Superior temporal gyrus (tissue), 1 donor: ENCODE measurements around the gene GGA2.
"Not testable (repeated sequence)": the region's sequence is repeated elsewhere in the genome, so short reads cannot be mapped to it uniquely, and the experiment has no call there.

ENCODE experiments used
- DNase-seq: peaks from one replicate; pipeline ENCODE4 v3.0.0-alpha.2; 2016; ENCODE audit errors: extremely low spot score

Gene GGA2

DNA sequence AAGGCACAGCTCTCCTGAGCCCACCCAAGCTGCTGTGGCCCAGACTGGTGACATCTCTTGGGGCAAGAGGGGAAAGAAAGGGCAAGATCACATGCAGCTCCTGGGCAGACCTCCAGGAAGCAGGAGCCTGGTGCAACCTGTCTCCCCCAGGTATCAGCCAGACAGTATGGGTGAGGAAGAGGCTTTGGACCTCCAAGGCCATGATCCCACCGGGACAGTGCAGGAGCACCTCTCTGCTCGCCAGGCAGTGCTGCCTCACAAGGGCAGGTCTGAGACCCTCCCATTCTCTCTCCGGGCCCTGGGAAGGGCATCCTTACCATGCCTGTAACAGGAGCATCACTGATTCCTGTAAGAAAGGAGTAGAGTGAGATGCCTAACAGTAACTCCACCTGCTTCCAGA lies 31.7 kb downstream of the GGA2 start:
- no peak for DNase-seq

DNA sequence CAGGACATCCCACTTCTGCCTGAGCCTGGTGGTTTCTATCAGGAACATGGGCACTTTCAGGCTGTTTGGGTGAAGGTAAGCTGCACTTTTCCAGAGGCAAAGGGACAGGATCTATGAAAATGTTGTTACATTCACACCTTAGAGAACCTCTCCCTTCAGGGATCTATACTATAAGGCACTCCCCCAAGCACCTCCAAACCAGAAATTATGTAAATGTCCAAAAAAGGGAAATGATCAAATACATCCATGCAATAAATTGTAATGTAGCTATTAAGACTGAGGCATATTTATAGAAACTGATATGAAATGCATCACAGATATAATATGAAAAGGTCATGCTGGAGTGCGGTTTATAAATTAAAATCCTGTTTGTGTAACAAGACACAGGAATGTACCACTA lies 34.0 kb downstream of the GGA2 start:
- DNase-seq, result no peak

DNA sequence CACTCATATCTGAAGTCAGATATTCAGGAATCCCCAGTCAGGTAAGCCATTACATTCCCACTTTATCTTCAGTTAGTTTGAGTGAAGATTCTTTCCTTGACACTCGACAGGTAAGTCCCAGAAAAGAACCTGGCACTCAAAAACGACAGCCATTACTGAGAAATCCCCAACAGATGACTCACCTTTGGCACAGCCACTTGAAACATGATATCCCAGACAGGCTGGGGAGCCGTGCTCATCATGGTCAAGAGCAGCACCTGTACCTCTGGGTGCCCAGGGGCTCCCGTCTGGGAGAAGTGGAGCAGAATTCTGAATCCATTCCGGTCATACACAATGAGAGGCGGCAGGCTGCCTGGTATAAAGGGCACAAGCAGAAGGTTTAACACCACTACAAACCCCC lies 40.5 kb downstream of the GGA2 start:
- DNase-seq, result no peak

DNA sequence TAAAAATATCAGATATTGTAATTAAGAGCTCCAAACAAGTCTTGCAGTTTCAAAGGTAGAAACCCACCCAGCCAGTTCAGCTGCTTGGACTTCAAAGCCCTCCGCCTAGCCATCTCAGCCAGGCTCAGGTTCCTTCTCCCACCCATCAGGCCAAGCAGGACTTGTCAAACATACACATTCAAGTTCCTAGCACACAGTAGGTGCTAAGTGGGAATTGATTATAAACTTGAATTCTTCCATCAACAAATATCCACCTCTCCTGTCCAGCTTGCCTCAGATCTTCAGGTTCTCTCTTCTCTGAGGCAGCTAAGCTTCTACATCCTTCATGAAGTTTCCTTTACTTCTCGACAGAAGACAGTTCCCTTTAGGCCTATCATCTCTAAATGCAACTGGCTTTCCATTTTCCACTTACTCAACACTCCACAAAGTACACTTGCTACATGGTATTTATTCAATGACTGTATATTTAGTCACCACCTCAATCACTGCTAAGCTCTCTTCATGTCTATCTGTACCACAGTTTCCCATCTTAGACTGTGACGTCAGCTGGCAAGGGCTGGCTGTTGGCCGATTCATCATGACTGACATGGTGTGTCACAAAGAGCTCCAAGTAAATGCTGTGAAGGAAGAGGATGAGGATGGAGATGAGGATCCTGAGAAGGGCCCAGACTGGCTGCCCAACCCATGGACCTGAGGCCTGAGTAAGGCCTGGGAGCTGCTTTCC lies 44.0 kb downstream of the GGA2 start:
- DNase-seq, result no peak

DNA sequence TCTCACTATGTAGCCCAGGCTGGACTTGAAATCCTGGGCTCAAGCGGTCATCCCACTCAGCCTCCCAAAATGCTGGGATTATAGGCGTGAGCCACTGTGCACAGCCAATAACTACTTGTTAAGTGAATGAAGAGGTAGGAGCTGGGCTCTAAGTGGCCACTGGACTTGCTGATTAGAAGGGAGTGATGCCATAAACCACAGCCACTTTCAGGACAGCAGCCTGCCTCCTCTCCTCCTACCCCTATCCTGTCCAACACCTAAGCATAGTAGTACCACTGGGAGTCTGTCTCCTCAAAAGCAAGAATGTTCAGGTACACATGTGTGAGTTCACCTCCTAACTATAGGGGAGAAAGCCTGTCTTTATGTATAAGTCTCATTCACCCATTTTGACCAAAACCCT lies 45.1 kb downstream of the GGA2 start:
- DNase-seq, result no peak

DNA sequence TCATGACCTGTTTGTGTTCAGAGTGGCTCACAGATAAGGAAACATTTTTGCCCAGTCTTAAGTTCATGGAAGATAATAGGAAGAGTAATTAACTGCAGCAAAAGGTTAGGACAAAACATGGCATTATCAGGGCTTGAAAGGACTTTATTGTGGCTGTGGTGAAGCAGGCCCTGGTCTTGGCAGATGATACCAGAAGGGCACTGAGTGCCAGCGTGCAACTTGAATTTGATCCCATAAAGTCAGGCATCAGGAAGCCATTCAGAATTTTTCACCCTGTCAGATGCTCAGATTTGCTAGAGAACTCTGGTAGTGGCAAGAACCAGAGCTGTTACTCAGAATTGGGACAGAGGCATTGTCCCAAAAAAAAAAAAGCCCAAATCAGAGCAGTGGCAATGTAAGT lies 46.1 kb downstream of the GGA2 start:
- DNase-seq, result peak; percentile 81

DNA sequence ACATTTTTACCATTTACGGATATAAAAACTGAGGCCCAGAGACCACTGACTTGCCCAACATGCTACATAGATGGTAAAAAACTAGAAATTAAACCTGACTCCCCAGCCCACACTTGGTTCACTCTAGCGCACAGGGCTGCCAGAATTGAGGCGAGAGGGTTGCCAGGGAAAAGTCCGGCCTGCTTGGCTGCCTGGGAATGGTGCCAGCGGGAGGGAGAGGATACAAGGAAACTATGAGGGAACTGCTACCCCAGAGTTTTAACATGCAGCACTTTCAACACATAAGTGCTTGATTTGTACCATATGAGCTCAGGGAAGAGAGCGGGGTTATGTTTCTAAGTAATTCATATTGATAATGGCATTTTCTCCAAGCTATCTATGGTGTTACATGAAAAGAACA lies 47.3 kb downstream of the GGA2 start:
- peak; percentile 58 for DNase-seq

DNA sequence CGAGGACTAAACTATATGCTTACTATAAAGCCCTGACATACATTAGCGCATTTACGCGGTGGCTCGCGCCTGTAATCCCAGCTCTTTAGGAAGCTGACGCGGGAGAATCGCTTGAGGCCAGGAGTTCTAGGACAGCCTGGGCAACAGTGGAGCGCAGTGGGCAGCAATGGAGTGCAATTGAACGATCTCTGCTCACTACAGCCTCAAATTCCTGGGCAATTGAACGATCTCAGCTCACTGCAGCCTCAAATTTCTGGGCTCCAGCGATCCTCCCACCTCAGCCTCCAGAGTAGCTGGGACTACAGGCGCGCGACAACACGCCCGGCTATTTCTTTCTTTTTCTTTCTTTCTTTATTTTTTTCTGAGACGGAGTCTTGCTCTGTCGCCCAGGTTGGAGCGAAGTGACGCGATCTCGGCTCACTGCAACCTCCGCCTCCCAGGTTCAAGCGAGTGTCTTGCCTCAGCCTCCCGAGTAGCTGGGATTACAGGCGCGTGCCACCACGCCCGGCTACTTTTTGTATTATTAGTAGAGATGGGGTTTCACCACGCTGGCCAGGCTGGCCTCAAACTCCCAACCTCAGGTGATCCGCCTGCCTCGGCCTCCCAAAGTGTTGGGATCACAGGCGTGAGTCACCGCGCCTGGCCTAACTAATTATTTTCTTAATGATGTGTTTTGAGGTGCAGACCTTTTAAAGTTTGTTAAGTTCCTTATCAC lies 56.8 kb downstream of the GGA2 start:
- DNase-seq, result no peak

DNA sequence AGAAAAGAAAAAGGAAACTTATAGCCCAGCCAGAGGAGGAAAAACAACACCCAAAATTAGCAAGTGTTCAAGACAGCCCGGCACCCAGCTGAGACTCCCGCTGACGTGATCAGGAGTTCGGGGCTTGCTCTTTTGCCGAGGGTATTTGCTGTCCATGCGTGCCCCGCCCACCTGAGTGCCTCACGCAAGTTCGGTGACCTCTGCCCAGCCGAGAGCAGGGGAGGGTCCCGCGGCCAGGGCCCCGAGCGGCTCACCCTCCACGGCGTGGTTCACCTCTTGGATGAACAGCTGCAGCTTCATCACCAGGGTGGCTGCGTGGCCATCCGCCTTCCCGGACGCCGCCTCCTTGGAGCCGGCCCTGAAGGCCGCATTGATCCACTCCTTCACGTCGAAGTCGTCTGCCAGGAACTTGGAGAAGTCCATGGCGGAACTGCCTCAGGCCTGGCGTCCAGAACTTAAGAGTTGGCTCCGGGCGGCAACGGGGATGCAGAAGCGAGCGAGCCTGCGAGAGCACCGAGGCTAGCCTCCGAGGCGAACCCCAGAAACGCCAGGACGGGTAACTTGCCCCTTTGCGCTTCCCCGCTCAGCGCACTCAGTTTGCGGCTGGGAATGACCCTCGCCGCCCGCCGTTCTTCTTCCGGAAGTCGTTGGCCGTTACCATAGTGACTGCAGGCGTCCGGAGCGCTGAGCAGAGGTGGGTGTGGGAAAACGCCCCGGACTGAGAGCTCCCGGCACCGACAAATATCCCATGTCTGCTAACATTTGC lies 57.5 kb downstream of the GGA2 start, which contains the start of gene COG7:
TSS of gene COG7 (minus strand) at position 618 of the 766 bp plus-strand sequence. CDS start at position 423, 195 bp downstream.
- DNase-seq, result peak; percentile 86

DNA sequence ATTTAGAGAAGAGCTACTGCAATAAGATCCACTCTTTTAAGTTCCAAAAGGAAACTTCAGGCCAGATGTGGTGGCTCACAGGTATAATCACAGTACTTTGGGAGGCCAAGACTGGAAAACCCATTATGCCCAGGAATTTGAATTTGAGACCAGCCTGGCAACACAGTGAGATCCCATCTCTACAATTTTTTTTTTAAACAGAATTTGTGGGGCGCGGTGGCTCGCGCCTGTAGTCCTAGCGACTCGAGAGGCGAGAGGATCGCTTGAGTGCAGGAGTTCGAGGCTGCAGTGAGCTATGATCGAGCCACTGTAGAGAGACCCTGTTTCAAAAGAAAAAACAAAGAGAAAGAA lies 58.1 kb downstream of the GGA2 start:
- no peak for DNase-seq

DNA sequence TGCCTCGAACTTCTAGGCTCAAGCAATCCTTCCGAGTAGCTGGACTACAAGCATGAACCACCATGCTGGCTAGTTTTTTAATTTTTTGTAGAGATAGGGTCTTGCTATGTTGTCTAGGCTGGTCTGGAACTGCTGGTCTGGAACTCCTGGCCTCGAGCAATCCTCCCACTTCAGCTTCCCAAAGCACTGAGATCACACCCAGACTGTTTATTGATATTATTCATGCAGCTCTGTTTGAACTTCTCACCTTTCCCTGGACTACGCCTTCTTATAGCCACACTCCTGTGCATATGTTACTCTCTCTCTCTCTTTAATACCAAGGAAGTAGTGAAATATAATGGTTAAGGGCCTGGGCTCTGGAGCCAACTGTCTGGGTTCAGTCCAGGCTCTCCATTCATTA lies 61.9 kb downstream of the GGA2 start:
- DNase-seq, result no peak

DNA sequence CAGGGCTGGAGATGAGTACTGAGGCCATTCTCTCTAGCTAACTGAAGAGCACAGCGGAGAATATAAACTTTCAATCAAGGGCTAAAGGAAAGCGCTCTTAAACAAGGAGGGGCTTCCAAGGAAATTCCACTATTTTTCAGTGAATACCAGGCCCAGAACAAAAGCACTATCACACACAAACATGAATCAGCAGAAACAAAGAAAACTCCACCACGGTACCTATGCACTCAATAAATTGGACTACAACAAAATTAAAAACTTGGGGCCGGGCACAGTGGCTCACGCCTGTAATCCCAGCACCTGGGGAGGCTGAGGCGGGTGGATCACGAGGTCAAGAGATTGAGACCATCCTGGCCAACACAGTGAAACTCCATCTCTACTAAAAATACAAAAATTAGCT lies 72.8 kb downstream of the GGA2 start:
- not testable (repeated sequence) for DNase-seq

DNA sequence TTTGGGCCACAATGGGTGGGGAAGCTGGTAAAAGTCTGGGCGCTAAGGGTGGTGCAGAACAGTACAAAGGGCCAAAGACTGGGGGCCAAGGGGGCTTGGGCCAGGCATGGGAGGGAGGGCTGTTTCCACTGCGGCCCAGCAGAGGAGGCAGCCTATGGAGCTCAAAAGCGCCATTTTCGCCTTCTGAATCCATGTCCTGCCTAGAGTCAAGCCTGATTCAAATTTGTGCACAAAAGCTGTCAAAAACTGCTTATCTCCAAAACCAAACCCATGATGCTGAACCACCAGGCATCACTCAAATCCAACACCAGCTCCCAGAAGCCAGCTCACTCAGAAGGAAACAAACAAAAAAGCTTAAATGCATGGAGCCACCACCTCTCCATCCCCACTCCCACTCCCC lies 73.3 kb downstream of the GGA2 start:
- no peak for DNase-seq

DNA sequence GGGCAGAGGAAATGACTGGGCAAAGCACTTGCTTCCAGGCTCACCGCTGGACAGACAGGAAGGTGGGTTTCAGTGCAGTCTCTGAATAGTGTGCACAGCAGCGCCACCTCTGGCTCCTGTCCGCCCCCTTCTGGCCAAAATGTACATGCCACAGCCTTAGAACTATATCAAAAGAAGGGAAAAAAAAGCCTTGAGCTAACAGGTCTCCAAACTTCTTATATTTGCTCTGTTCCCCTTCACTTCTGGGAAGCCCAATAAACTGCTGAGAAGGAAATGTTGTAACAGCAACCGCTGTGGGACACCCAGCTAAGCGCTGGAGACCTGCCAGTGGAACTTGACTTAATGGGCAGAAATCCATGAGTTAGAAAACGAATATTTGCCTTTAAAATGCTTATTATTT lies 74.8 kb downstream of the GGA2 start:
- DNase-seq, result peak; percentile 49

DNA sequence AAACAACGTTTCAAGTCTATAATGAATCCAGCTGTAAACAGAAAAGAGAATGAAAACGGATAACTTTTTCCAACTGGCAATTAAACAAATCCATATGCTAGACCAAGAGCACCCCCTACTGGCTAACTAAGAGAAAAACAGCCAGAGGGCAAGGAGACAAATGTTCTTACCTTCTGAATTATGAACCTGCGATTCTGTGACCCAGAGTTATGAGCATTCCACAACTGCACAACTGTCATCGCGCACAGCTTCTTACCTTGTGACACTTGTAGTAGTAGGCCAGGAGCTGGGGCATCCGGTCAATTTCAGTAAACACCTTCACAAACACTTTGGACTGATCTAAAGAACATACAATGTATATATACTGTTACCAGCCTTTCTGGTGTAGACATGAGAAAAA lies 75.9 kb downstream of the GGA2 start:
- peak; percentile 91 for DNase-seq

DNA sequence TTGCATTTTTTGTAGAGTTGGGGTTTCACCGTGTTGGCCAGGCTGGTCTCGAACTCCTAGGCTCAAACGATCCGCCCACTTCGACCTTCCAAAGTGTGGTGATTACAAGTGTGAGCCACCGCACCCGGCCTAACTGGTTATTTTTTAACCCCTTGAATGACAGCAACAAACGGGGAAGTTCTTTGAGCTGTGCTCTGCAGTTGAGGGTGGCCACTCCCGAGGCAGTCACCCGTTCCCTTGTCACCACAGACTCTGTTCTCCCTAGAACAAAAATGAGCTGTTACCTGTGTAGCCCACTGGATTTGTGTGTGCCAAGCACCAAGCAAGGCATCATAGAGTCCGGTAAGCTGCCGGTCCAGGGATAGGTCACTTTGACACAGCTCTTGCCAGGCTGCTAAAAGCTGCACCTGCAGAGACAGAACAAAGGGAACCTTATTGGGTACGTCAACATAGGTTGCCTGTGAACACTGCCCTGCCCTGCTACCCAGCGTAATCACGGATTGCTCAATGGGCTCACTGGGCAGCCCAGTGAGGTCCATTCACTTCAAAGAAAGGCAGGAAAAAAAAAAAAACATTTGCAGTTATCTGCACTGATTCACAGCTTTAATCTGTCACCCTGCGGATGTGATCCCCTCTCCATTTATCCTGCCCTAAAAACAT lies 76.9 kb downstream of the GGA2 start:
- DNase-seq, result no peak

DNA sequence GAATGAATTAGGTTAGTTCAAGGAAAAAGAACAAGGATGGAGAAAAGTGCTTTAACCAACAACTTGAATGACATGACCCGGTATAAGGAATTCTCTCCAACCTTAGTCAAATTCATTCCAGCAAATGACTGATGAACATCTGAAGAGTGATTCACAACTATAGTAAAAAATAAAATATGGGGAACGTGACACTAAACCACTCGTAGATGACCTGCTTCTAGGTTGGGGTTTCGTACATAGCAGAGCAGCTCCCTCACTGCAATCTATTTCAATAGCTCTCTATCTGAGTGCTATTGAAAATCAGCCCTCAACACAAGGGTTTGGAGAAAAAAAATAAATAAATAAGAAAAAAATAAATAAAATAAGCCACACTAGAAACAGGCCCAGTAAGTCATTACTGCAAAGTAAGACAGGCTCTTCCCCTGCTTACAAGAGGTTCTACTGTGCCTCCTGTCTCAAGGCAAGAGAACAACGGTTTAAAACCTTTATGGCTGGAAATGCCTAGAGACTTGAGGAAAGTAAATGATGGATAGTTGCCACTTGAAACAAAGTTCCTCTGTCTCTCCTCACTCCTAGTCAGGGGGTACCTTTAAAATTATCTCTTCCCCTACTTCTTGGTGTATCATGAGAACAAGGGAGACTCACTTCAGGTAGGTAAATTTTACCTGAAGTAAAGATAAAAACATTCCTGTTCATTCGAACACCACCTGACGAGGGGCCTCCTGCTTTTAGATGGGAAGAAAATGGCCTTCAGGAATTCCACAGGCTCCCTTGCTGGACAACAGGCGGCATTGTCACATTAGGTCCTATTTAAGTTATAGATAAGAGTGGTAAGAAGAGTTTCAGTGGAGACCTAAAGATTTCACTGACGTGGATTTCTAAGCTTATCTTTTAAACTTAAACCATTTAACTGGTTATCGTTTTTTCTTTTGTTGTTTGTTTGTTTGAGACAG lies 77.8 kb downstream of the GGA2 start:
- DNase-seq, result no peak

DNA sequence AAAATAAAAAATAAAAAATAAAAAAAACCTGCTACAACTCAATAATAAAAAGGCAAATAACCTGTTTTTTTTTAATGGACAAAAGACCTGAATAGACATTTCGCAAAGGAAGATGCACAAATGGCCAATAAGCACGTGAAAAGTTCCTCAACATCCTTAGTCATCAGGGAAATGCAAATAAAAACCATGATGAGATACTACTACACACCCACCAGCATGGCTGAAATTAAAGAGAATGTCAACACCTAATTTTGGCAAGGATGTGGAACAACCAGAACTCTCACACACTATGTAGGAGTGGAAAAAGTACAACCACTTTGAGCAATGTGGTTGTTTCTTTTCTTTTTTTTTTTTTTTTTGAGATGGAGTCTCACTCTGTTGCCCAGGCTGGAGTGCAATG lies 81.9 kb downstream of the GGA2 start:
- DNase-seq, result peak; percentile 30

DNA sequence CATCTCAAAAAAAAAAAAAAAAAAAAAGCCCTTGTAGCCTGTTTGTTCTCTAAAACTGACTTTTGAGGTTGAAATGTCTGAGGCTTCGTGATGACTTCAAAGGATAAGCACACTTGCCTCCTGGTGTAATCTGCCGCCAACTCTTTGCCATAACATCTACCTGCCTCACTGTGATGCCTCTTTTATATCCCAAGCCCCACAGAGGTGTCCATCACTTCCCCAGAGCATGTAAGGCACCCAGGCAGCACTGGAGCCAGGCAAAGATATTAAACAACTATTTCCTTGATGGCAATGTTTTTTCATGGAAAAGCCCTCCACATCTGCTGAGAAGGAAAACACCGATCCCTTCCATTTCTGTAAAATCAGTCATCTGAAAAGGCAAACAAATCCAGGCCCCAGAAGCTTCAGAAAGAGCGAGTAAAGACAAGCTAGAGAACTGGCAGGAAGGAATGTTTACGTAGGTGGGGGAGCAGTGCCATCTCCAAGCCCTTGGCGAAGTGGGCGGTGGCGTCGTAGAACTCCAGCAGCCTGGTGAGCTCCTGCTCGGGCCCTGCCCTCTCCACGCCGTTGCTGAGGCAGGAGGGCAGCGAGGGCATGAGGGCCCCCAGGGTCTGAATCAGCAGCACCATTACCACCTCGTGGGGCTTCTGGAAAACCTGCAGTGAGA lies 85.9 kb downstream of the GGA2 start:
- DNase-seq, result no peak

DNA sequence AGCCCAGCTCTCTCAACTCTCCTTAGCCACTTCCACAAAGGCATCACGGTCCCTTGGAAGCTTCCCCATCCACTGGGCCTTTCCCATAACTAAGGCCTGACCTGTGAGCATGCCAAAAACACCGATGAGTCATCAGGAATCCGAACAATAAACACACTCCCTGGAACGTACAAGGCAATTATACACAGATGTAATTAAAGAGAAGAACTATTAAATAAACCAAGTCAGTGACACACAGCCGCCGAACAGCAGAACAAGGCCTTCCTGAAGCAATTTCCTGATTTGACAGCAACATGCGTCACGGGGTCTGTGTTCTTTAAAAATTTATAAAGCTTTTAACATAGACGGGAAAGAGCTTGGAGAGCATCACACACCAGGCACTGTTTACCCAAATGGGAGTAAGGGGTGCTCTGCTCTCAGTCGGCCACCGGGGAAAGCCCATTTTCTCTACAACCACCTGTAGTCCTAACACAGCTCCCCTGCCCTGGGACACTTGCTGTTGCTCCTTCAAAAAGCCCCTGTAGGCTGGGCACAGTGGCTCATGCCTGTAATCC lies 86.7 kb downstream of the GGA2 start:
- no peak for DNase-seq
